ENCODE measurements around the gene RAPGEF5. TPM values are rescaled to one million over a fixed set of nuclear protein-coding genes. Genes with fewer than 3 reads are reported as not detected.

Gene RAPGEF5
- total RNA-seq, 5 donors from 2014 or later (not counting 1 experiment from before 2014, with no cell fraction given): 0.12 to 2.4 (median 0.61) TPM

GRCh38 chr7:22317632-22318031, 39.3 kb downstream of the RAPGEF5 start:
- ChIA-PET CTCF (interaction anchor here in 1 of 2 donors (0.7 kb wide), 1 partner anchor 100 kb away, joined by 3 read pairs; no protein-coding TSS in a partner anchor), POLR2A (no interaction called here)
- no peaks in the 10 kb centered on the region for H3K9me3 ChIP-seq
- H3K36me3 Mint-ChIP-seq: no peaks in the 10 kb centered on the region
- DNase-seq: no peak
- no peak overlapping the region for H3K4me3 ChIP-seq (ENCODE audit: control insufficient read depth in 1 of 2, extremely low read depth in 1 of 2, low read length in 1 of 2)
- H3K27ac Mint-ChIP-seq: no peak overlapping the region
- WGBS (ENCODE audit: insufficient coverage): no CpG with 5 or more reads among the region's 4 CpGs
- no peaks in the 10 kb centered on the region for H3K36me3 ChIP-seq (ENCODE audit: control insufficient read depth in 2 of 2, extremely low read depth in 1 of 2, insufficient read depth in 1 of 2, low read length in 1 of 2)
- H3K4me3 Mint-ChIP-seq: no peak overlapping the region
- H3K4me1 ChIP-seq (ENCODE audit: control insufficient read depth in 1 of 2, extremely low read depth in 1 of 2, insufficient read depth in 2 of 2, low read length in 2 of 2): no peaks in the 10 kb centered on the region
- H3K27me3 ChIP-seq (replicated peaks in 1 of 2; ENCODE audit: control insufficient read depth in 2 of 2, extremely low read depth in 1 of 2, insufficient read depth in 2 of 2, low read length in 1 of 2): no peaks in the 10 kb centered on the region
- no peaks in the 10 kb centered on the region for H3K9me3 Mint-ChIP-seq
- no peak overlapping the region for H3K27ac ChIP-seq (ENCODE audit: low read length)
- H3K4me1 Mint-ChIP-seq: no peaks in the 10 kb centered on the region
- ATAC-seq (replicated peaks in 1 of 4): no peak
- peaks cover 0 to 7% of the 10 kb centered on the region in 2 donors for H3K27me3 Mint-ChIP-seq

- no peaks in the 10 kb centered on the region for H3K9me3 ChIP-seq
- H3K4me1 ChIP-seq (ENCODE audit: control insufficient read depth in 1 of 2, extremely low read depth in 1 of 2, insufficient read depth in 2 of 2, low read length in 2 of 2): no peaks in the 10 kb centered on the region
- H3K27ac ChIP-seq (ENCODE audit: low read length): no peak overlapping the region
- H3K36me3 Mint-ChIP-seq: no peaks in the 10 kb centered on the region
- ATAC-seq (replicated peaks in 1 of 4) (no peak), DNase-seq (no peak)
- no peak overlapping the region for H3K27ac Mint-ChIP-seq
- WGBS (ENCODE audit: insufficient coverage): no CpG with 5 or more reads among the region's 4 CpGs
- POLR2A ChIA-PET: no interaction called here
- H3K4me3 Mint-ChIP-seq: no peak overlapping the region
- no peaks in the 10 kb centered on the region for H3K36me3 ChIP-seq (ENCODE audit: control insufficient read depth in 2 of 2, extremely low read depth in 1 of 2, insufficient read depth in 1 of 2, low read length in 1 of 2)
- peaks cover 0 to 9% of the 10 kb centered on the region in 2 donors for H3K27me3 Mint-ChIP-seq
- no peaks in the 10 kb centered on the region for H3K27me3 ChIP-seq (replicated peaks in 1 of 2; ENCODE audit: control insufficient read depth in 2 of 2, extremely low read depth in 1 of 2, insufficient read depth in 2 of 2, low read length in 1 of 2)
- CTCF ChIA-PET: interaction anchor here in 1 of 2 donors (0.6 kb wide), 1 partner anchor 225 kb away, joined by 3 read pairs; no protein-coding TSS in a partner anchor
- H3K4me1 Mint-ChIP-seq: no peaks in the 10 kb centered on the region
- no peak overlapping the region for H3K4me3 ChIP-seq (ENCODE audit: control insufficient read depth in 1 of 2, extremely low read depth in 1 of 2, low read length in 1 of 2)
- no peaks in the 10 kb centered on the region for H3K9me3 Mint-ChIP-seq
Observed at GRCh38 chr7:22316914-22317313, 40.0 kb downstream of the RAPGEF5 start.

- no peaks in the 10 kb centered on the region for H3K27me3 ChIP-seq (replicated peaks in 1 of 2; ENCODE audit: control insufficient read depth in 2 of 2, extremely low read depth in 1 of 2, insufficient read depth in 2 of 2, low read length in 1 of 2)
- H3K4me3 Mint-ChIP-seq: no peak overlapping the region
- H3K9me3 Mint-ChIP-seq: peaks cover 0 to 13% (median 5%) of the 10 kb centered on the region in 3 donors
- DNase-seq: no peak
- ChIA-PET CTCF (no interaction called here), POLR2A (no interaction called here)
- no peak overlapping the region for H3K27ac ChIP-seq (ENCODE audit: low read length)
- no peaks in the 10 kb centered on the region for H3K36me3 ChIP-seq (ENCODE audit: control insufficient read depth in 2 of 2, extremely low read depth in 1 of 2, insufficient read depth in 1 of 2, low read length in 1 of 2)
- H3K27ac Mint-ChIP-seq: no peak overlapping the region
- no peak for ATAC-seq (replicated peaks in 1 of 4)
- H3K4me1 ChIP-seq (ENCODE audit: control insufficient read depth in 1 of 2, extremely low read depth in 1 of 2, insufficient read depth in 2 of 2, low read length in 2 of 2): no peaks in the 10 kb centered on the region
- no peaks in the 10 kb centered on the region for H3K9me3 ChIP-seq
- H3K4me3 ChIP-seq (ENCODE audit: control insufficient read depth in 1 of 2, extremely low read depth in 1 of 2, low read length in 1 of 2): no peak overlapping the region
- WGBS (ENCODE audit: insufficient coverage): no CpG with 5 or more reads among the region's 3 CpGs
- no peaks in the 10 kb centered on the region for H3K4me1 Mint-ChIP-seq
- H3K27me3 Mint-ChIP-seq: peaks cover 0 to 3% of the 10 kb centered on the region in 2 donors
- no peaks in the 10 kb centered on the region for H3K36me3 Mint-ChIP-seq
Observed at GRCh38 chr7:22307816-22308215, 49.1 kb downstream of the RAPGEF5 start.

- no peaks in the 10 kb centered on the region for H3K36me3 Mint-ChIP-seq
- no peak for DNase-seq
- no CpG with 5 or more reads among the region's 2 CpGs for WGBS (ENCODE audit: insufficient coverage)
- Histone ChIP-seq H3K4me1 (ENCODE audit: control insufficient read depth in 1 of 2, extremely low read depth in 1 of 2, insufficient read depth in 2 of 2, low read length in 2 of 2) (no peaks in the 10 kb centered on the region), H3K36me3 (ENCODE audit: control insufficient read depth in 2 of 2, extremely low read depth in 1 of 2, insufficient read depth in 1 of 2, low read length in 1 of 2) (no peaks in the 10 kb centered on the region), H3K27ac (ENCODE audit: low read length) (no peak overlapping the region), H3K9me3 (no peaks in the 10 kb centered on the region), H3K27me3 (replicated peaks in 1 of 2; ENCODE audit: control insufficient read depth in 2 of 2, extremely low read depth in 1 of 2, insufficient read depth in 2 of 2, low read length in 1 of 2) (no peaks in the 10 kb centered on the region), H3K4me3 (ENCODE audit: control insufficient read depth in 1 of 2, extremely low read depth in 1 of 2, low read length in 1 of 2) (no peak overlapping the region)
- ChIA-PET POLR2A (no interaction called here), CTCF (no interaction called here)
- no peak overlapping the region for H3K4me3 Mint-ChIP-seq
- no peaks in the 10 kb centered on the region for H3K4me1 Mint-ChIP-seq
- H3K9me3 Mint-ChIP-seq: peaks cover 0 to 13% (median 5%) of the 10 kb centered on the region in 3 donors
- H3K27me3 Mint-ChIP-seq: no peaks in the 10 kb centered on the region
- no peak for ATAC-seq (replicated peaks in 1 of 4)
- H3K27ac Mint-ChIP-seq: no peak overlapping the region
Observed at GRCh38 chr7:22305706-22306105, 51.2 kb downstream of the RAPGEF5 start.

- POLR2A ChIA-PET: interaction anchor here in 1 of 2 donors (0.5 kb wide), 1 partner anchor 11 kb away, joined by 3 read pairs; no protein-coding TSS in a partner anchor
Observed at GRCh38 chr7:22302951-22303423, 54.0 kb downstream of the RAPGEF5 start.

GRCh38 chr7:22302193-22302592, 54.8 kb downstream of the RAPGEF5 start:
- no peak for ATAC-seq (replicated peaks in 1 of 4)
- Histone ChIP-seq H3K4me3 (ENCODE audit: control insufficient read depth in 1 of 2, extremely low read depth in 1 of 2, low read length in 1 of 2) (no peak overlapping the region), H3K9me3 (no peaks in the 10 kb centered on the region), H3K27me3 (replicated peaks in 1 of 2; ENCODE audit: control insufficient read depth in 2 of 2, extremely low read depth in 1 of 2, insufficient read depth in 2 of 2, low read length in 1 of 2) (no peaks in the 10 kb centered on the region), H3K27ac (ENCODE audit: low read length) (no peak overlapping the region), H3K36me3 (ENCODE audit: control insufficient read depth in 2 of 2, extremely low read depth in 1 of 2, insufficient read depth in 1 of 2, low read length in 1 of 2) (no peaks in the 10 kb centered on the region), H3K4me1 (ENCODE audit: control insufficient read depth in 1 of 2, extremely low read depth in 1 of 2, insufficient read depth in 2 of 2, low read length in 2 of 2) (no peaks in the 10 kb centered on the region)
- H3K27me3 Mint-ChIP-seq: peaks cover 0 to 5% of the 10 kb centered on the region in 2 donors
- peaks cover 0 to 12% (median 5%) of the 10 kb centered on the region in 3 donors for H3K9me3 Mint-ChIP-seq
- no peak overlapping the region for H3K4me3 Mint-ChIP-seq
- H3K4me1 Mint-ChIP-seq: no peaks in the 10 kb centered on the region
- DNase-seq: no peak
- POLR2A ChIA-PET: no interaction called here
- no peaks in the 10 kb centered on the region for H3K36me3 Mint-ChIP-seq
- CTCF ChIA-PET: no interaction called here
- H3K27ac Mint-ChIP-seq: no peak overlapping the region
- WGBS (ENCODE audit: insufficient coverage): 80% methylated on average over 1 of the region's 2 CpGs

More at GRCh38 chr7:22302951-22303423, 54.0 kb downstream of the RAPGEF5 start:
- Mint-ChIP-seq H3K4me1 (no peaks in the 10 kb centered on the region), H3K9me3 (peaks cover 0 to 13% (median 5%) of the 10 kb centered on the region in 3 donors), H3K27ac (no peak overlapping the region), H3K27me3 (peaks cover 0 to 5% of the 10 kb centered on the region in 2 donors), H3K36me3 (no peaks in the 10 kb centered on the region), H3K4me3 (no peak overlapping the region)
- CTCF ChIA-PET: no interaction called here
- Histone ChIP-seq H3K36me3 (ENCODE audit: control insufficient read depth in 2 of 2, extremely low read depth in 1 of 2, insufficient read depth in 1 of 2, low read length in 1 of 2) (no peaks in the 10 kb centered on the region), H3K27me3 (replicated peaks in 1 of 2; ENCODE audit: control insufficient read depth in 2 of 2, extremely low read depth in 1 of 2, insufficient read depth in 2 of 2, low read length in 1 of 2) (no peaks in the 10 kb centered on the region), H3K9me3 (no peaks in the 10 kb centered on the region), H3K4me1 (ENCODE audit: control insufficient read depth in 1 of 2, extremely low read depth in 1 of 2, insufficient read depth in 2 of 2, low read length in 2 of 2) (no peaks in the 10 kb centered on the region), H3K4me3 (ENCODE audit: control insufficient read depth in 1 of 2, extremely low read depth in 1 of 2, low read length in 1 of 2) (no peak overlapping the region), H3K27ac (ENCODE audit: low read length) (no peak overlapping the region)
- ATAC-seq (replicated peaks in 1 of 4): no peak
- DNase-seq: no peak
- no CpG with 5 or more reads among the region's 1 CpG for WGBS (ENCODE audit: insufficient coverage)
